ENCODE data around the gene CXCR6. TPM values are rescaled to one million over a fixed set of nuclear protein-coding genes. Genes with fewer than 3 reads are reported as not detected.

Gene CXCR6
- total RNA-seq, result 1 to 10 TPM in 1 of 2 donors, under 1 TPM in 1; 0.96 to 4.1 TPM
- 1 to 10 TPM in 4 of 6 donors, under 1 TPM in 2; 0.61 to 1.6 (median 1.2) TPM for polyA plus RNA-seq (ENCODE audit: insufficient read length in 6 of 6)
- long read RNA-seq, donor 1, result 0 reads
- long read RNA-seq, donor 2, partial matches to known transcripts, result 0 of 1 reads
- long read RNA-seq, donor 2, other reads (novel, unspliced or antisense), result 0 of 1 reads
- long read RNA-seq, donor 3, result 0 reads
- long read RNA-seq, donor 4, partial matches to known transcripts, result 0 of 1 reads
- long read RNA-seq, donor 4, other reads (novel, unspliced or antisense), result 0 of 1 reads
- long read RNA-seq, donor 5, result 0 reads
- long read RNA-seq, donor 6, result 0 reads
- long read RNA-seq, donor 7, result 0 reads
- long read RNA-seq, donor 8, result 0 reads
- long read RNA-seq, donor 9, result 0 reads
- long read RNA-seq, donor 10, partial matches to known transcripts, result 0 of 3 reads
- long read RNA-seq, donor 10, other reads (novel, unspliced or antisense), result 0 of 3 reads
- long read RNA-seq, donor 11, result 0 reads
- long read RNA-seq, donor 12, result 0 reads

DNA sequence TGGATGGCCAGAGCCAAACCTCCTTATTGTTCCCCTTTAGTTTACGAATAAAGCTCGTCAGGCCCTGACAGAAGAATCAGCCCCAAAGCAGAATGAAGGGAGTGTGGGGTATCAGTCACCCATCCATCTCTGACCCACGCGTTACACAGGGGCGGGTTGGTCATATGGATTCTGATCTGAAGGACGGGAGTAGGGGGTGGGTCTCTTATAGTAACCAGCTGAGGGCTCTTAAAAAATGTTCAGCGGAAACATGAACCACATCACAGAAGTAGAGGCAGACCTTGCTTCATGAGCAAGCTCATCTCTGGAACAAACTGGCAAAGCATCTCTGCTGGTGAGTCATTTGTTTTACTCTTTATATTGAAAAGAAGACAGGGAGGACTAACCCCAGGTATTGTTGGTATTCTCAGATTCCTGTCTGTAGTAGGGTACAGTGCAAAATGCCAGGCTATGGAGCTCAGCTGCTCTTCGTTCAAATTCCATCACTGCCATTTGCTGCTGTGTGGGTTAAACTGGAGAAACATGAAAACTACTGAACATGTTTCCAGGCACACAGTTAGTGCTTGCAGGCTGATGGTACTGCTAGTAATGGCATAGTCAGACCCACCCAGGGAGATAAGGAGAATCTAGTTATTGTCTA, at the start of gene CXCR6:
CXCR6 (plus strand) TSS at position 258 of the 640 bp plus-strand sequence. CDS start 3,018 bp downstream, outside the sequence.
- H3K4me3 ChIP-seq, result no peak within 1 kb of the TSS
- peaks cover 0 to 43% of the 10 kb centered on the region in 2 donors for H3K36me3 ChIP-seq
- DNase-seq, result no peak
- ATAC-seq, result no peak
- peaks cover 0 to 18% of the 10 kb centered on the region in 2 donors for H3K4me1 ChIP-seq
- no peak within 1 kb of the TSS for H3K27ac ChIP-seq
- no peaks in the 10 kb centered on the region for H3K9me3 ChIP-seq
- H3K27me3 ChIP-seq, result no peaks in the 10 kb centered on the region
- intact Hi-C loops (cut with DNase I), result no loop called here
- TF ChIP-seq CTCF (IDR thresholded peaks at IDR 0.05), result no peak

DNA sequence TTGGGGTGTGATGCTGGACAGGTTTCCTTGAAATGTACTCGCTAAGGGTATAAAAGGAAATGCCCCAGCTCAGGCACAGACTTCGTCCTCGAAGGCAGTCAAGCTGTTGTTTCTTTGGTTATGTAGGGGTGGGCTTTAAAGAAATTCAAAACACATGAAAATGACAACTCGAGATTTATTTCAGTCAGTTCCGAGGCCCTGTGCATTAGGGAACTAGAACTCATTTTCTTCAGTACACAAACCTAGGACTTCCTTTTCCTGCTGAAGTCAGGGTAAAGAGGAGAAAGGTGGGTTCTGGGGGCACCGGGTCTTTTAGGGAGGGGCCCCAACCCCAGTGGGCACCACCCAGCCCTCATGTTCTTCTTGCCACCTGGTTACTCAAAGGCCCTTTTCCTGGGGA, 49.2 kb upstream of the CXCR6 start:
- Histone ChIP-seq H3K27me3 (no peaks in the 10 kb centered on the region), H3K4me1 (no peaks in the 10 kb centered on the region), H3K9me3 (no peaks in the 10 kb centered on the region), H3K4me3 (no peak overlapping the region), H3K36me3 (no peaks in the 10 kb centered on the region), H3K27ac (no peak overlapping the region)
- no peak for DNase-seq
- intact Hi-C loops (cut with DNase I), result no loop called here
- ATAC-seq, result no peak
- TF ChIP-seq CTCF (IDR thresholded peaks at IDR 0.05), result no peak

DNA sequence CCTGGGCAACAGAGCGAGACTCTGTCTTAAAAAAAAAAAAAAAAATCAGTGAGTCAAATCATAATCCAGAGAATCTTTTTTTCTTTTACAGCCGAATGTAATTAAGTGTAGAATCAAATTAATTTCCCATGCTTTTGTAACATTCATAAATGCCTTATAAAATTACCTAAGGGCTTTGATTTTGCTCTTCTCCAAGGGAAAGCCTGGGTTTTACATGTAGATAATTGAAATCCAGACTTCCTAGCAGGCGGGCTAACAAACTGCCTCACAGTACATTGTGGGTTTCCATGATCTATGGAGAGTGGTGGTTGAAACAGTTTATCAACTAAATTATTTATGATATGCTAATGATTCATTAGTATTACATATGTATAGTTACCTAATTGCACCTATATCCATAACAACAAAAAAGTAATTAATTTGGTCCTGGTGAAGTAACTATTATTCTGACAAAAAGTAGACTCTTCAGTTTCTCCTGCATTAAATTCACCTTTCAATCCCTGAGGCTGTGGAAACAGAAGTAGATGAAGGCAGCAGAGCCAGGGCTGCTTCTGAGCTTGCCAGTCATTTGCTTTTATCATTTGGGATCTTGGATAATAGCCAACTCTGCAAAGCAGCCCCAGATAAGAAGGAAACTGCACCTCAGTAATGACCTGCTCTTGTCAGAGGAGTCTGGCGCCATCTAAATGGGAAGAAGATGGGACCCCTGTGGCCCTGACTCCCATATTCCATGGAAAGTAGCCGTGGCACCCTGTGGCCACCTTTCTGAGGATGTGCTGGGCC, 47.4 kb upstream of the CXCR6 start:
- Histone ChIP-seq H3K4me1 (no peaks in the 10 kb centered on the region), H3K9me3 (no peaks in the 10 kb centered on the region), H3K36me3 (no peaks in the 10 kb centered on the region), H3K4me3 (no peak overlapping the region), H3K27me3 (no peaks in the 10 kb centered on the region), H3K27ac (no peak overlapping the region)
- intact Hi-C loops (cut with DNase I), result no loop called here
- ATAC-seq, result no peak
- DNase-seq, result no peak
- TF ChIP-seq CTCF (IDR thresholded peaks at IDR 0.05), result no peak

DNA sequence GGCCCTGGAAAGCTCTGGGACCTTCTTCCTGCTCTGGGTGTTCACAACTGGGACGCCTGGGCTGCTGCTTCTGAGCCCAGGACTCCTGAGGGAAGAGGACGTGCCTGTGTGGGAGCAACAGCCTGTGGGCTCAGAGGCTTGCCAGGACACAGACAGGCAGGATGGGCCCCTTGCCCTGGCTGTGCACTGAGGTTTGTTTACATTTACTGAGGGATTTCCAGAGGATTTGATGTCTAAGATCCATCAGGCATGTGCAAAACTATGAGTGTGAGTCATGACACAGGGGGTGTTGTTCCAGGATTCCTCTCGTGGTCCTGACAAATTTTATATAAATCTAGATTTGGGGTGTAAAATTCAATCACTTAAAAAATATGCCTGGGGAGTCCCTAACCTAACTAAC, 46.3 kb upstream of the CXCR6 start:
- Histone ChIP-seq H3K4me1 (no peaks in the 10 kb centered on the region), H3K36me3 (no peaks in the 10 kb centered on the region), H3K4me3 (no peak overlapping the region), H3K9me3 (no peaks in the 10 kb centered on the region), H3K27ac (no peak overlapping the region), H3K27me3 (no peaks in the 10 kb centered on the region)
- TF ChIP-seq CTCF (IDR thresholded peaks at IDR 0.05), result no peak
- peak; percentile 29 for ATAC-seq
- no peak for DNase-seq
- intact Hi-C loops (cut with DNase I), result no loop called here
